ENCODE measurements around the gene HOXA7.

Gene HOXA7

DNA sequence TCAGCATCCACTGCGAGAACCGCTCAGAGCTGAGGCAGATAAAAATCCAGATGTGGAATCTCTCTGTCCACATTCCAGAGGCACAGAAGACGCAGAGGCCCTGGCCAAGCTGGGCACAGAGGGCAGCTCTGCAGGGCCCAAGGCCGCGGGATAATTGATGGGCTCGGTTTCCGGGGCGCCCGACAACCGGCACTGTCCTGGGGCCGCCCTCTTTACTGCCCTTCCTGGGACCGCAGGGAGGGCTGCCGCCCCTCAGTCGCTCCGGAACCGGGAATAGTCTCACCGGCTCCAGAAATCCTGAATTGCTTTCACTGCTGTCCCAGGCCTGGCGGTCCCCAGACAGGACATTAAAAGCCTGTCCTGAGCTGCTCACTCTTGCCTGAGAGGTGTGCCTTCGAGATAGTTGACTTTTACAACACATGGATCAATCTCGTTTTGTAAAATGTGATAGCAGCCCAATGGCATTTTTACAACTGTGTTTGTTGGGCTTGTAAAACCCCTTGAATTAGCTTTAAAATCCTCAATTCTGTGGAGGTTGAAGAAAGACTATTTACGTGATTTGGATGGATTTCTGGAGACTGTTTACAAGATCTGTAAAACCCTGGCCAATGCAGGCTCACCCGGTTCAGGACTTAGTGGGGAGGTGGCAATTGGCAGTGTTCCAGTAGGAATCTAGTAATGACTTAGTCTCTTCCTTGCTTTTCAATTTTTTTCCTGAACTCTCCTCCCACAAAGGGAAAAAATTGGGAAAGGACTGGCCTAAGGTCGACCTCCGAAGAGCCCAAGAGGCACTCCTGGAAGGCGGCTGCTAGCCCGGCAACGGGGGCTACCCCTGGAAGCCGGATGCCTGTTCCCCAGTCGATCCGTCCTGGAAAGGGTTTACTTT, 7.5 kb downstream of the HOXA7 start (continued):
- peak; percentile 99 for TF ChIP-seq PRDM6 (tag by site-specific recombination; IDR thresholded peaks at IDR 0.05)
- TF ChIP-seq ZNF426 (tag by site-specific recombination; IDR thresholded peaks at IDR 0.05) = peak; percentile 23; the same call in 1 of the 2 replicates
- peak; percentile 85 for TF ChIP-seq IKZF3 (tag by site-specific recombination; IDR thresholded peaks at IDR 0.05)
- TF ChIP-seq ZNF366 (tag by site-specific recombination; conservative IDR thresholded peaks at IDR 0.05) = peak; percentile 45; the same call in 1 of the 2 replicates
- TF ChIP-seq, protein P1, sequence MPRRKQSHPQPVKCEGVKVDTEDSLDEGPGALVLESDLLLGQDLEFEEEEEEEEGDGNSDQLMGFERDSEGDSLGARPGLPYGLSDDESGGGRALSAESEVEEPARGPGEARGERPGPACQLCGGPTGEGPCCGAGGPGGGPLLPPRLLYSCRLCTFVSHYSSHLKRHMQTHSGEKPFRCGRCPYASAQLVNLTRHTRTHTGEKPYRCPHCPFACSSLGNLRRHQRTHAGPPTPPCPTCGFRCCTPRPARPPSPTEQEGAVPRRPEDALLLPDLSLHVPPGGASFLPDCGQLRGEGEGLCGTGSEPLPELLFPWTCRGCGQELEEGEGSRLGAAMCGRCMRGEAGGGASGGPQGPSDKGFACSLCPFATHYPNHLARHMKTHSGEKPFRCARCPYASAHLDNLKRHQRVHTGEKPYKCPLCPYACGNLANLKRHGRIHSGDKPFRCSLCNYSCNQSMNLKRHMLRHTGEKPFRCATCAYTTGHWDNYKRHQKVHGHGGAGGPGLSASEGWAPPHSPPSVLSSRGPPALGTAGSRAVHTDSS (tag by site-specific recombination; IDR thresholded peaks at IDR 0.05) = no peak
- peak; percentile 81 for TF ChIP-seq ZNF843 (tag by site-specific recombination; IDR thresholded peaks at IDR 0.05)
- TF ChIP-seq ZBTB20 (tag by site-specific recombination; IDR thresholded peaks at IDR 0.05) = peak; percentile 10; the same call in 1 of the 2 replicates
- TF ChIP-seq KLF10 (tag by site-specific recombination; IDR thresholded peaks at IDR 0.05) = peak; percentile 22; the same call in 1 of the 2 replicates

DNA sequence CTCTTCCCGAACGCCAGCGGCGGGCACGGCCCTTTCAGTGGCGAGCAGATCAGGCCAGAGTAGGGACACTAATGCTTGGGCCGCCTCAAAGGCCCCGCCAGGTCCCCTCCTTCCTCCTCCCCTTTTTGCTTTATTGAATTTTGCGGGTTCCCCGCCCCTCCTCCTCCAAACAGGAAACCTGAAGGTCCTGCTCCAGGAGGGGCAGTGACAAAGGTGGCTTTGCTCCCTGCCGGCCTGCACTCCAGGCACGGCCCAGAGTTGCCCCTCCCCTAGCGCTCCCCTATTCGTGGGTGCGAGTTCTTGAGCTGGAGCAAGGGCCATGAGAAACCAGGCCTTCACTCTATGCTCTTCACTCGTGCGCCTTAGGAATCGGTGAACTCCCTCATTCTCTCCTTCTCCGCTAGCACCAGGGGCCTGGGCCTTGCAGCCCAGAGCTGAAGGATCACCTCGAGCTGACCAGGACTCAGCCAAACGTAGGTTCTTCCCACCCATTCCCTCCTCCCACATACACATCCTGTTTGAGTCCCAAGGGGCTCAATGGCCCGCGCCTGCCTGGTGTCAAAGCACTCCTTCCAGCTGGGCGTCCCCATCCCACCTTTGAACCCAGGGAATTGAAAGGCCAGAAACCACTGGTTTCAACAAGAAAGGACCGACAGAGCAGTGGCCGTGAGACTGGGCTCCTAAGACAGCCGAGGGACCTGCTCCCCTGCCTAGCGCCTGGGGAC, 8.3 kb downstream of the HOXA7 start:
- peak overlapping the region; percentile 99 for H3K27ac ChIP-seq (ENCODE audit: extremely low read depth, low read depth, low read length)
- H3K4me1 ChIP-seq (ENCODE audit: control insufficient read depth, insufficient read depth, low read length) = peaks cover 18% of the 10 kb centered on the region
- ChIA-PET CTCF (interaction anchor here (0.6 to 4.3 kb wide), 11 partner anchors 8 to 1255 kb away, joined by 3 to 50 read pairs (median 3); partner anchors contain the start of gene HOXA4), POLR2A (interaction anchor here (0.5 to 5.6 kb wide), 13 partner anchors 9 to 1286 kb away, joined by 3 to 42 read pairs (median 4); partner anchors contain the start of genes HOXA1, HOXA10, HOXA7 and HOXA9)
- H3K4me3 ChIP-seq (ENCODE audit: low read depth, low read length) = peak overlapping the region; percentile 59
- H3K9me3 ChIP-seq (ENCODE audit: control insufficient read depth, insufficient read depth, low read depth, low read length) = no peaks in the 10 kb centered on the region
- H3K36me3 ChIP-seq (ENCODE audit: control insufficient read depth in 2 of 2, insufficient read depth in 1 of 2, low read length in 2 of 2) = peaks cover 0 to 53% of the 10 kb centered on the region in 2 experiments; a peak in 2 of 3 replicates
- no peak for TF ChIP-seq ZNF202 (tag by site-specific recombination; IDR thresholded peaks at IDR 0.05; ENCODE audit: borderline replicate concordance)
- TF ChIP-seq ZNF610 (tag by site-specific recombination; IDR thresholded peaks at IDR 0.05; ENCODE audit: borderline replicate concordance) = no peak
- peak; percentile 69 for TF ChIP-seq SP3 (tag by site-specific recombination; IDR thresholded peaks at IDR 0.05)
- TF ChIP-seq, protein P2, sequence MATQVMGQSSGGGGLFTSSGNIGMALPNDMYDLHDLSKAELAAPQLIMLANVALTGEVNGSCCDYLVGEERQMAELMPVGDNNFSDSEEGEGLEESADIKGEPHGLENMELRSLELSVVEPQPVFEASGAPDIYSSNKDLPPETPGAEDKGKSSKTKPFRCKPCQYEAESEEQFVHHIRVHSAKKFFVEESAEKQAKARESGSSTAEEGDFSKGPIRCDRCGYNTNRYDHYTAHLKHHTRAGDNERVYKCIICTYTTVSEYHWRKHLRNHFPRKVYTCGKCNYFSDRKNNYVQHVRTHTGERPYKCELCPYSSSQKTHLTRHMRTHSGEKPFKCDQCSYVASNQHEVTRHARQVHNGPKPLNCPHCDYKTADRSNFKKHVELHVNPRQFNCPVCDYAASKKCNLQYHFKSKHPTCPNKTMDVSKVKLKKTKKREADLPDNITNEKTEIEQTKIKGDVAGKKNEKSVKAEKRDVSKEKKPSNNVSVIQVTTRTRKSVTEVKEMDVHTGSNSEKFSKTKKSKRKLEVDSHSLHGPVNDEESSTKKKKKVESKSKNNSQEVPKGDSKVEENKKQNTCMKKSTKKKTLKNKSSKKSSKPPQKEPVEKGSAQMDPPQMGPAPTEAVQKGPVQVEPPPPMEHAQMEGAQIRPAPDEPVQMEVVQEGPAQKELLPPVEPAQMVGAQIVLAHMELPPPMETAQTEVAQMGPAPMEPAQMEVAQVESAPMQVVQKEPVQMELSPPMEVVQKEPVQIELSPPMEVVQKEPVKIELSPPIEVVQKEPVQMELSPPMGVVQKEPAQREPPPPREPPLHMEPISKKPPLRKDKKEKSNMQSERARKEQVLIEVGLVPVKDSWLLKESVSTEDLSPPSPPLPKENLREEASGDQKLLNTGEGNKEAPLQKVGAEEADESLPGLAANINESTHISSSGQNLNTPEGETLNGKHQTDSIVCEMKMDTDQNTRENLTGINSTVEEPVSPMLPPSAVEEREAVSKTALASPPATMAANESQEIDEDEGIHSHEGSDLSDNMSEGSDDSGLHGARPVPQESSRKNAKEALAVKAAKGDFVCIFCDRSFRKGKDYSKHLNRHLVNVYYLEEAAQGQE (tag by site-specific recombination; IDR thresholded peaks at IDR 0.05) = no peak
- TF ChIP-seq, protein P3, sequence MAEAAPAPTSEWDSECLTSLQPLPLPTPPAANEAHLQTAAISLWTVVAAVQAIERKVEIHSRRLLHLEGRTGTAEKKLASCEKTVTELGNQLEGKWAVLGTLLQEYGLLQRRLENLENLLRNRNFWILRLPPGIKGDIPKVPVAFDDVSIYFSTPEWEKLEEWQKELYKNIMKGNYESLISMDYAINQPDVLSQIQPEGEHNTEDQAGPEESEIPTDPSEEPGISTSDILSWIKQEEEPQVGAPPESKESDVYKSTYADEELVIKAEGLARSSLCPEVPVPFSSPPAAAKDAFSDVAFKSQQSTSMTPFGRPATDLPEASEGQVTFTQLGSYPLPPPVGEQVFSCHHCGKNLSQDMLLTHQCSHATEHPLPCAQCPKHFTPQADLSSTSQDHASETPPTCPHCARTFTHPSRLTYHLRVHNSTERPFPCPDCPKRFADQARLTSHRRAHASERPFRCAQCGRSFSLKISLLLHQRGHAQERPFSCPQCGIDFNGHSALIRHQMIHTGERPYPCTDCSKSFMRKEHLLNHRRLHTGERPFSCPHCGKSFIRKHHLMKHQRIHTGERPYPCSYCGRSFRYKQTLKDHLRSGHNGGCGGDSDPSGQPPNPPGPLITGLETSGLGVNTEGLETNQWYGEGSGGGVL (tag by site-specific recombination; IDR thresholded peaks at IDR 0.05) = peak; percentile 34; the same call in 1 of the 2 replicates
- peak; percentile 80 for TF ChIP-seq ZNF341 (tag by site-specific recombination; IDR thresholded peaks at IDR 0.05; ENCODE audit: low read depth)
- no peak for TF ChIP-seq ZNF747 (tag by site-specific recombination; IDR thresholded peaks at IDR 0.05)
- TF ChIP-seq, protein P4, sequence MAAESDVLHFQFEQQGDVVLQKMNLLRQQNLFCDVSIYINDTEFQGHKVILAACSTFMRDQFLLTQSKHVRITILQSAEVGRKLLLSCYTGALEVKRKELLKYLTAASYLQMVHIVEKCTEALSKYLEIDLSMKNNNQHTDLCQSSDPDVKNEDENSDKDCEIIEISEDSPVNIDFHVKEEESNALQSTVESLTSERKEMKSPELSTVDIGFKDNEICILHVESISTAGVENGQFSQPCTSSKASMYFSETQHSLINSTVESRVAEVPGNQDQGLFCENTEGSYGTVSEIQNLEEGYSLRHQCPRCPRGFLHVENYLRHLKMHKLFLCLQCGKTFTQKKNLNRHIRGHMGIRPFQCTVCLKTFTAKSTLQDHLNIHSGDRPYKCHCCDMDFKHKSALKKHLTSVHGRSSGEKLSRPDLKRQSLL (tag by site-specific recombination; IDR thresholded peaks at IDR 0.05) = peak; percentile 80; the same call in 1 of the 2 replicates
- peak; percentile 73 for TF ChIP-seq EGR2 (tag by site-specific recombination; IDR thresholded peaks at IDR 0.05; ENCODE audit: low read depth)
- TF ChIP-seq ZBTB48 (tag by site-specific recombination; IDR thresholded peaks at IDR 0.05) = peak; percentile 53; the same call in 1 of the 2 replicates
- TF ChIP-seq, protein P5, sequence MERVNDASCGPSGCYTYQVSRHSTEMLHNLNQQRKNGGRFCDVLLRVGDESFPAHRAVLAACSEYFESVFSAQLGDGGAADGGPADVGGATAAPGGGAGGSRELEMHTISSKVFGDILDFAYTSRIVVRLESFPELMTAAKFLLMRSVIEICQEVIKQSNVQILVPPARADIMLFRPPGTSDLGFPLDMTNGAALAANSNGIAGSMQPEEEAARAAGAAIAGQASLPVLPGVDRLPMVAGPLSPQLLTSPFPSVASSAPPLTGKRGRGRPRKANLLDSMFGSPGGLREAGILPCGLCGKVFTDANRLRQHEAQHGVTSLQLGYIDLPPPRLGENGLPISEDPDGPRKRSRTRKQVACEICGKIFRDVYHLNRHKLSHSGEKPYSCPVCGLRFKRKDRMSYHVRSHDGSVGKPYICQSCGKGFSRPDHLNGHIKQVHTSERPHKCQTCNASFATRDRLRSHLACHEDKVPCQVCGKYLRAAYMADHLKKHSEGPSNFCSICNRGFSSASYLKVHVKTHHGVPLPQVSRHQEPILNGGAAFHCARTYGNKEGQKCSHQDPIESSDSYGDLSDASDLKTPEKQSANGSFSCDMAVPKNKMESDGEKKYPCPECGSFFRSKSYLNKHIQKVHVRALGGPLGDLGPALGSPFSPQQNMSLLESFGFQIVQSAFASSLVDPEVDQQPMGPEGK (tag by site-specific recombination; IDR thresholded peaks at IDR 0.05) = peak; percentile 82
